ENCODE measurements around the gene CDC5L. TPM values are rescaled to one million over a fixed set of nuclear protein-coding genes. Genes with fewer than 3 reads are reported as not detected.

CDC5L gene
- polyA plus RNA-seq, 1 of the 3 experiments (the other 2 are of a cell fraction), result 6.0 TPM

DNA sequence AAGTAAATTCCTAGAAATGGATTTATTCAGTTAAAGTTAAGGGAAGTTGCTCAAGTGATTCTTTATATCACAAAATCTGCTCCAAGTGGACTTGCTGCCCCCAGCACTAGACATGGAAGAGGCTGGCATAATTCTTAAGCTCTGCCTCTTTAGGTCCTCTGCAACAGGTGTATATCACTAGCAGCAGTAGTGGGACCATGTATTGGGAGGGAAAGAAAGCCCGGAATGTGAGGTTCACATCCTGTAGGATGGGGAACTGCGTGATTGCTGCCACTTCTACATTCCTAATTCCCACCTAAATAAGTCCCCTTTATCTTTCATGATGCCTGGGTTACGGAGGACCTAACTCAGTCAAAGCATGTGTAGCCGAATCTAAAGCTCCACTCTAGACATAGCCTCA lies 31.9 kb upstream of the CDC5L start:
- Histone ChIP-seq H4K20me1 (ENCODE audit: insufficient read depth) (no peaks in the 10 kb centered on the region), H3K27me3 (ENCODE audit: insufficient read depth) (peaks cover 7% of the 10 kb centered on the region; the same call in 1 of the 2 replicates), H3K9ac (no peak overlapping the region), H3K9me3 (no peaks in the 10 kb centered on the region), H3K4me1 (ENCODE audit: control insufficient read depth in 1 of 2, insufficient read depth in 2 of 2, low read depth in 1 of 2, low read length in 1 of 2) (no peaks in the 10 kb centered on the region), H3K4me3 (ENCODE audit: low read depth in 2 of 2, low read length in 1 of 2) (no peak overlapping the region), H3K9me2 (no peaks in the 10 kb centered on the region), H3K4me2 (no peak overlapping the region), H3K27ac (ENCODE audit: low read depth in 2 of 2, low read length in 1 of 2) (no peak overlapping the region), H3K36me3 (replicated peaks in 1 of 2; ENCODE audit: control insufficient read depth in 1 of 2, insufficient read depth in 2 of 2, low read length in 1 of 2) (no peaks in the 10 kb centered on the region), H3F3A (replicated peaks; ENCODE audit: insufficient read depth) (peaks cover 3% of the 10 kb centered on the region), H3K79me2 (ENCODE audit: insufficient read depth) (no peaks in the 10 kb centered on the region), H2AFZ (ENCODE audit: low read depth) (no peak overlapping the region)
- ChIA-PET POLR2A (no interaction called here), CTCF (interaction anchor here (1.1 kb wide), 1 partner anchor 99 kb away, joined by 3 read pairs; the partner anchor contains the start of gene SLC35B2)
- DNase-seq, result no peak
- TF ChIP-seq, protein P1, sequence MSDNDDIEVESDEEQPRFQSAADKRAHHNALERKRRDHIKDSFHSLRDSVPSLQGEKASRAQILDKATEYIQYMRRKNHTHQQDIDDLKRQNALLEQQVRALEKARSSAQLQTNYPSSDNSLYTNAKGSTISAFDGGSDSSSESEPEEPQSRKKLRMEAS (IDR thresholded peaks at IDR 0.05; ENCODE audit: low read depth), result no peak
- TF ChIP-seq TAF1 (IDR thresholded peaks at IDR 0.05; ENCODE audit: borderline replicate concordance, low read depth, low read length), result no peak
- TF ChIP-seq, protein P2, sequence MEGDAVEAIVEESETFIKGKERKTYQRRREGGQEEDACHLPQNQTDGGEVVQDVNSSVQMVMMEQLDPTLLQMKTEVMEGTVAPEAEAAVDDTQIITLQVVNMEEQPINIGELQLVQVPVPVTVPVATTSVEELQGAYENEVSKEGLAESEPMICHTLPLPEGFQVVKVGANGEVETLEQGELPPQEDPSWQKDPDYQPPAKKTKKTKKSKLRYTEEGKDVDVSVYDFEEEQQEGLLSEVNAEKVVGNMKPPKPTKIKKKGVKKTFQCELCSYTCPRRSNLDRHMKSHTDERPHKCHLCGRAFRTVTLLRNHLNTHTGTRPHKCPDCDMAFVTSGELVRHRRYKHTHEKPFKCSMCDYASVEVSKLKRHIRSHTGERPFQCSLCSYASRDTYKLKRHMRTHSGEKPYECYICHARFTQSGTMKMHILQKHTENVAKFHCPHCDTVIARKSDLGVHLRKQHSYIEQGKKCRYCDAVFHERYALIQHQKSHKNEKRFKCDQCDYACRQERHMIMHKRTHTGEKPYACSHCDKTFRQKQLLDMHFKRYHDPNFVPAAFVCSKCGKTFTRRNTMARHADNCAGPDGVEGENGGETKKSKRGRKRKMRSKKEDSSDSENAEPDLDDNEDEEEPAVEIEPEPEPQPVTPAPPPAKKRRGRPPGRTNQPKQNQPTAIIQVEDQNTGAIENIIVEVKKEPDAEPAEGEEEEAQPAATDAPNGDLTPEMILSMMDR (IDR thresholded peaks at IDR 0.05), result no peak
- TF ChIP-seq MXI1 (IDR thresholded peaks at IDR 0.05; ENCODE audit: low read depth, low read length), result no peak
- TF ChIP-seq FOXM1 (IDR thresholded peaks at IDR 0.05; ENCODE audit: low read depth), result no peak
- no peak for TF ChIP-seq TCF12 (IDR thresholded peaks at IDR 0.05)
- TF ChIP-seq YY1 (IDR thresholded peaks at IDR 0.05; ENCODE audit: low read depth), result no peak
- no peak for TF ChIP-seq SIN3A (IDR thresholded peaks at IDR 0.05; ENCODE audit: borderline replicate concordance, low read depth, low read length)
- TF ChIP-seq MEF2A (IDR thresholded peaks at IDR 0.05; ENCODE audit: borderline replicate concordance, low read depth), result no peak
- WGBS (ENCODE audit: low lambda C conversion rate), result 35% methylated on average over 4 of the region's 4 CpGs

DNA sequence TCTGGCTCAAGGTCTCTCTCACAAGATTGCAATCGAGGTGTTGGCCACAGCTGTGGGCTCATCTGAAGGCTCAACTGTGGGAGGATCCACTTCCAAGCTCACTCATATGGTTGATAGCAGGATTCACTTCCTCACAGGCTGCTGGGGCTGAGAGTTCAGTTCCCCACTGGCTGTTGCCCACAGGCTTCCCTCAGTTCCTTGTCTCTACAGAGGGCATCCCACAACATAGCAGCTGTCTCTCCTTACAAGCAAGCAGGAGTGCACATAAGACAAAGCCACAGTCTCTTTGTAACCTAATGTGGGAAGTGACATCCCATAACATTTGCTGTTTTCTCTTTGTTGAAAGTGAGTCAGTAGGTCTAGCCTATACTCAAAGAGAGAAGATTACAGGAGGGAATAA lies 31.0 kb upstream of the CDC5L start:
- Histone ChIP-seq H3F3A (replicated peaks; ENCODE audit: insufficient read depth) (peaks cover 3% of the 10 kb centered on the region), H4K20me1 (ENCODE audit: insufficient read depth) (no peaks in the 10 kb centered on the region), H3K4me3 (ENCODE audit: low read depth in 2 of 2, low read length in 1 of 2) (no peak overlapping the region), H3K9ac (no peak overlapping the region), H2AFZ (ENCODE audit: low read depth) (no peak overlapping the region), H3K27ac (ENCODE audit: low read depth in 2 of 2, low read length in 1 of 2) (no peak overlapping the region), H3K36me3 (replicated peaks in 1 of 2; ENCODE audit: control insufficient read depth in 1 of 2, insufficient read depth in 2 of 2, low read length in 1 of 2) (no peaks in the 10 kb centered on the region), H3K9me3 (no peaks in the 10 kb centered on the region), H3K9me2 (no peaks in the 10 kb centered on the region), H3K79me2 (ENCODE audit: insufficient read depth) (no peaks in the 10 kb centered on the region), H3K4me2 (no peak overlapping the region), H3K4me1 (ENCODE audit: control insufficient read depth in 1 of 2, insufficient read depth in 2 of 2, low read depth in 1 of 2, low read length in 1 of 2) (no peaks in the 10 kb centered on the region), H3K27me3 (ENCODE audit: insufficient read depth) (peaks cover 10% of the 10 kb centered on the region; the same call in 1 of the 2 replicates)
- POLR2A ChIA-PET, result no interaction called here
- CTCF ChIA-PET, result interaction anchor here (0.6 to 1.6 kb wide), 4 partner anchors 11 to 645 kb away, joined by 3 to 4 read pairs (median 3); partner anchors contain the start of gene SLC35B2
- DNase-seq, result no peak
- 0% methylated on average over 1 of the region's 1 CpG for WGBS (ENCODE audit: low lambda C conversion rate)
- TF ChIP-seq, protein P3, sequence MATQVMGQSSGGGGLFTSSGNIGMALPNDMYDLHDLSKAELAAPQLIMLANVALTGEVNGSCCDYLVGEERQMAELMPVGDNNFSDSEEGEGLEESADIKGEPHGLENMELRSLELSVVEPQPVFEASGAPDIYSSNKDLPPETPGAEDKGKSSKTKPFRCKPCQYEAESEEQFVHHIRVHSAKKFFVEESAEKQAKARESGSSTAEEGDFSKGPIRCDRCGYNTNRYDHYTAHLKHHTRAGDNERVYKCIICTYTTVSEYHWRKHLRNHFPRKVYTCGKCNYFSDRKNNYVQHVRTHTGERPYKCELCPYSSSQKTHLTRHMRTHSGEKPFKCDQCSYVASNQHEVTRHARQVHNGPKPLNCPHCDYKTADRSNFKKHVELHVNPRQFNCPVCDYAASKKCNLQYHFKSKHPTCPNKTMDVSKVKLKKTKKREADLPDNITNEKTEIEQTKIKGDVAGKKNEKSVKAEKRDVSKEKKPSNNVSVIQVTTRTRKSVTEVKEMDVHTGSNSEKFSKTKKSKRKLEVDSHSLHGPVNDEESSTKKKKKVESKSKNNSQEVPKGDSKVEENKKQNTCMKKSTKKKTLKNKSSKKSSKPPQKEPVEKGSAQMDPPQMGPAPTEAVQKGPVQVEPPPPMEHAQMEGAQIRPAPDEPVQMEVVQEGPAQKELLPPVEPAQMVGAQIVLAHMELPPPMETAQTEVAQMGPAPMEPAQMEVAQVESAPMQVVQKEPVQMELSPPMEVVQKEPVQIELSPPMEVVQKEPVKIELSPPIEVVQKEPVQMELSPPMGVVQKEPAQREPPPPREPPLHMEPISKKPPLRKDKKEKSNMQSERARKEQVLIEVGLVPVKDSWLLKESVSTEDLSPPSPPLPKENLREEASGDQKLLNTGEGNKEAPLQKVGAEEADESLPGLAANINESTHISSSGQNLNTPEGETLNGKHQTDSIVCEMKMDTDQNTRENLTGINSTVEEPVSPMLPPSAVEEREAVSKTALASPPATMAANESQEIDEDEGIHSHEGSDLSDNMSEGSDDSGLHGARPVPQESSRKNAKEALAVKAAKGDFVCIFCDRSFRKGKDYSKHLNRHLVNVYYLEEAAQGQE (IDR thresholded peaks at IDR 0.05; ENCODE audit: low read depth, low read length), result no peak
- no peak for TF ChIP-seq EZH2phosphoT487 (IDR thresholded peaks at IDR 0.05; ENCODE audit: borderline replicate concordance, low read depth)
- TF ChIP-seq, protein P4, sequence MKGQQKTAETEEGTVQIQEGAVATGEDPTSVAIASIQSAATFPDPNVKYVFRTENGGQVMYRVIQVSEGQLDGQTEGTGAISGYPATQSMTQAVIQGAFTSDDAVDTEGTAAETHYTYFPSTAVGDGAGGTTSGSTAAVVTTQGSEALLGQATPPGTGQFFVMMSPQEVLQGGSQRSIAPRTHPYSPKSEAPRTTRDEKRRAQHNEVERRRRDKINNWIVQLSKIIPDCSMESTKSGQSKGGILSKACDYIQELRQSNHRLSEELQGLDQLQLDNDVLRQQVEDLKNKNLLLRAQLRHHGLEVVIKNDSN (IDR thresholded peaks at IDR 0.05; ENCODE audit: borderline replicate concordance, low read depth), result no peak
- TF ChIP-seq, protein P5, sequence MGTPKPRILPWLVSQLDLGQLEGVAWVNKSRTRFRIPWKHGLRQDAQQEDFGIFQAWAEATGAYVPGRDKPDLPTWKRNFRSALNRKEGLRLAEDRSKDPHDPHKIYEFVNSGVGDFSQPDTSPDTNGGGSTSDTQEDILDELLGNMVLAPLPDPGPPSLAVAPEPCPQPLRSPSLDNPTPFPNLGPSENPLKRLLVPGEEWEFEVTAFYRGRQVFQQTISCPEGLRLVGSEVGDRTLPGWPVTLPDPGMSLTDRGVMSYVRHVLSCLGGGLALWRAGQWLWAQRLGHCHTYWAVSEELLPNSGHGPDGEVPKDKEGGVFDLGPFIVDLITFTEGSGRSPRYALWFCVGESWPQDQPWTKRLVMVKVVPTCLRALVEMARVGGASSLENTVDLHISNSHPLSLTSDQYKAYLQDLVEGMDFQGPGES (IDR thresholded peaks at IDR 0.05; ENCODE audit: low read depth, low read length), result no peak
- TF ChIP-seq CHD2 (IDR thresholded peaks at IDR 0.05; ENCODE audit: low read length, partially characterized antibody), result no peak
- TF ChIP-seq RCOR1 (IDR thresholded peaks at IDR 0.05; ENCODE audit: low read length), result no peak
- no peak for TF ChIP-seq MXI1 (IDR thresholded peaks at IDR 0.05; ENCODE audit: low read depth, low read length)
- TF ChIP-seq FOSL2 (IDR thresholded peaks at IDR 0.05; ENCODE audit: borderline replicate concordance, low read depth), result no peak
- TF ChIP-seq RFX5 (IDR thresholded peaks at IDR 0.05; ENCODE audit: low read length), result no peak
- TF ChIP-seq POLR2AphosphoS5 (IDR thresholded peaks at IDR 0.05; ENCODE audit: low read depth, low read length), result no peak
- TF ChIP-seq SMC3 (IDR thresholded peaks at IDR 0.05; ENCODE audit: low read depth, low read length), result no peak
- no peak for TF ChIP-seq TCF12 (IDR thresholded peaks at IDR 0.05)
- TF ChIP-seq, protein P6, sequence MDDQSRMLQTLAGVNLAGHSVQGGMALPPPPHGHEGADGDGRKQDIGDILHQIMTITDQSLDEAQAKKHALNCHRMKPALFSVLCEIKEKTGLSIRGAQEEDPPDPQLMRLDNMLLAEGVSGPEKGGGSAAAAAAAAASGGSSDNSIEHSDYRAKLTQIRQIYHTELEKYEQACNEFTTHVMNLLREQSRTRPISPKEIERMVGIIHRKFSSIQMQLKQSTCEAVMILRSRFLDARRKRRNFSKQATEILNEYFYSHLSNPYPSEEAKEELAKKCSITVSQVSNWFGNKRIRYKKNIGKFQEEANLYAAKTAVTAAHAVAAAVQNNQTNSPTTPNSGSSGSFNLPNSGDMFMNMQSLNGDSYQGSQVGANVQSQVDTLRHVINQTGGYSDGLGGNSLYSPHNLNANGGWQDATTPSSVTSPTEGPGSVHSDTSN (IDR thresholded peaks at IDR 0.05), result no peak

Data from SK-N-SH (cell line).